BE2C (cell line): Measurements from ENCODE around the gene CHRM5.

ENCODE experiments used
- DNase-seq: peaks from one replicate; pipeline ENCODE4 v3.0.0-alpha.2; 2020
- H3K27me3 ChIP-seq: fragments of 250-450 bp; sonication (Bioruptor Pico); 2 replicates; pipeline ENCODE4 v1.5.1; 2020; ENCODE audit warnings: mild to moderate bottlenecking
- H3K36me3 ChIP-seq: fragments of 250-450 bp; sonication (Bioruptor Pico); 2 replicates; pipeline ENCODE4 v1.5.1; 2020; ENCODE audit warnings: mild to moderate bottlenecking
- H3K4me1 ChIP-seq: fragments of 250-450 bp; sonication (Bioruptor Pico); 2 replicates; pipeline ENCODE4 v1.5.1; 2020
- H3K4me3 ChIP-seq: 2 replicates; pipeline ENCODE4 v1.5.1; 2011; ENCODE audit warnings: low read depth, low read length
- H3K9me3 ChIP-seq: fragments of 250-450 bp; sonication (Bioruptor Pico); 2 replicates; pipeline ENCODE4 v1.5.1; 2020
- CTCF ChIP-seq: IDR thresholded peaks from 2 replicates; pipeline ENCODE4 v1.5.1; 2012; ENCODE audit warnings: mild to moderate bottlenecking, low read depth, low read length

The CHRM5 gene

GRCh38 chr15:34106423-34106822, 138.1 kb downstream of the CHRM5 start:
- DNase-seq = no peak
- Histone ChIP-seq H3K9me3 (no peaks in the 10 kb centered on the region), H3K27me3 (no peaks in the 10 kb centered on the region), H3K4me1 (no peaks in the 10 kb centered on the region), H3K4me3 (no peak overlapping the region), H3K36me3 (no peaks in the 10 kb centered on the region)
- TF ChIP-seq CTCF = no peak

GRCh38 chr15:34107315-34107714, 139.0 kb downstream of the CHRM5 start:
- TF ChIP-seq CTCF = no peak

GRCh38 chr15:34109797-34110663, 141.7 kb downstream of the CHRM5 start:
- Histone ChIP-seq H3K4me1 (no peaks in the 10 kb centered on the region), H3K9me3 (no peaks in the 10 kb centered on the region), H3K36me3 (no peaks in the 10 kb centered on the region), H3K27me3 (no peaks in the 10 kb centered on the region), H3K4me3 (no peak overlapping the region)
- peak; percentile 83 for TF ChIP-seq CTCF
- peak; percentile 15 for DNase-seq

More at GRCh38 chr15:34107315-34107714, 139.0 kb downstream of the CHRM5 start:
- no peak overlapping the region for H3K4me3 ChIP-seq
- DNase-seq = no peak
- no peaks in the 10 kb centered on the region for H3K27me3 ChIP-seq
- no peaks in the 10 kb centered on the region for H3K36me3 ChIP-seq
- no peaks in the 10 kb centered on the region for H3K4me1 ChIP-seq
- no peaks in the 10 kb centered on the region for H3K9me3 ChIP-seq

GRCh38 chr15:34111488-34111887, 143.2 kb downstream of the CHRM5 start:
- Histone ChIP-seq H3K27me3 (no peaks in the 10 kb centered on the region), H3K36me3 (no peaks in the 10 kb centered on the region), H3K4me3 (no peak overlapping the region), H3K9me3 (no peaks in the 10 kb centered on the region), H3K4me1 (no peaks in the 10 kb centered on the region)
- no peak for DNase-seq
- TF ChIP-seq CTCF = no peak

DNA sequence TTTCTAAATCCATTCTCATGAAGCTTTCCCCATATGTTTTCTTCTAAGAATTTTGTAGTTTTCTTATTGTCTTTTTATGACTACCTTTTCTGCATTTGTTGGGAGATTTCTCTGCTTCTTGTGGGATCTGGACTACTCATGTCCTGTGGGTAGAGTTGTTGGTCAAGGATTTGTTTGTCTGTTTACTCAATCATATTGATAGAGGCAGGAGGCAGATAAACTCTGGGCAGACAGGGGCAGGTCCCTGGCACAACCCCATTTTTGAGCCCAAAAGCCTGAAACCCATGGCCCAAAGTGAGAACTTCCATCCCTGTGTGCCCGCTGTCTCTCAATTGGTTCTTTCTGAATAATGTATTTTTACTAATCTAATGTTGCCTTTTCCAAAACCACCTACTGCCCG, 145.9 kb downstream of the CHRM5 start:
- Histone ChIP-seq H3K36me3 (no peaks in the 10 kb centered on the region), H3K4me3 (no peak overlapping the region), H3K4me1 (no peaks in the 10 kb centered on the region), H3K9me3 (no peaks in the 10 kb centered on the region), H3K27me3 (no peaks in the 10 kb centered on the region)
- DNase-seq = no peak
- TF ChIP-seq CTCF = no peak

- Histone ChIP-seq H3K27me3 (no peaks in the 10 kb centered on the region), H3K9me3 (no peaks in the 10 kb centered on the region), H3K4me1 (no peaks in the 10 kb centered on the region), H3K36me3 (no peaks in the 10 kb centered on the region), H3K4me3 (no peak overlapping the region)
- no peak for DNase-seq
- no peak for TF ChIP-seq CTCF
These were observed 146.4 kb downstream of the CHRM5 start for GRCh38 chr15:34114739-34115138.
